CD8-positive, alpha-beta memory T cell (primary cell): ENCODE measurements around the gene MAG. TPM values are rescaled to one million over a fixed set of nuclear protein-coding genes. Genes with fewer than 3 reads are reported as not detected.
A peak's percentile ranks its signal among the peaks of the same experiment; 100 is the strongest.

Experiments used
- CTCF ChIA-PET: fragments of 350-600 bp; sonication (Branson Sonifier 250); formaldehyde crosslinking; loops from one replicate; lab custom pipeline; 2021; ENCODE audit warnings: antibody characterized with exemption; lab: Charles Lee
- POLR2A ChIA-PET: fragments of 350-600 bp; sonication (Branson Sonifier 250); formaldehyde crosslinking; loops from one replicate; lab custom pipeline; 2021; ENCODE audit warnings: antibody characterized with exemption; lab: Charles Lee
- DNase-seq, 5 donors: peaks; one replicate each; pipeline versions ENCODE4 v3.0.0 to v3.0.0-alpha.2; 2020 to 2022; ENCODE audit warnings: mixed read lengths in 1 of 5
- H3K27ac ChIP-seq: one replicate; pipeline ENCODE4 v1.7.0; 2013; ENCODE audit warnings: low read depth, mild to moderate bottlenecking, low read length, moderate library complexity
- H3K27me3 ChIP-seq: 2 replicates; pipeline ENCODE4 v1.7.0; 2013; ENCODE audit warnings: low read length, mild to moderate bottlenecking; ENCODE audit not compliant: insufficient read depth, poor library complexity, severe bottlenecking
- H3K36me3 ChIP-seq: 2 replicates; pipeline ENCODE4 v1.7.0; 2013; ENCODE audit warnings: mild to moderate bottlenecking, low read length, moderate library complexity; ENCODE audit not compliant: insufficient read depth
- H3K4me1 ChIP-seq: 2 replicates; pipeline ENCODE4 v1.7.0; 2013; ENCODE audit warnings: mild to moderate bottlenecking, low read length, moderate library complexity; ENCODE audit not compliant: insufficient read depth
- H3K4me3 ChIP-seq: 2 replicates; pipeline ENCODE4 v1.7.0; 2013; ENCODE audit warnings: mild to moderate bottlenecking, low read length
- H3K9me3 ChIP-seq: 2 replicates; pipeline ENCODE4 v1.7.0; 2013; ENCODE audit warnings: mild to moderate bottlenecking, low read length
- H3K27ac Mint-ChIP-seq, 8 donors: one replicate each; pipeline ENCODE4 v1.8.0; 2020 to 2021; ENCODE audit warnings: mixed read lengths in 8 of 8, mild to moderate bottlenecking in 6 of 8, inconsistent platforms in 3 of 8, moderate library complexity in 3 of 8
- H3K27me3 Mint-ChIP-seq, 2 donors: one replicate each; pipeline ENCODE4 v1.8.0; 2020 to 2021; ENCODE audit warnings: mixed read lengths in 2 of 2, mild to moderate bottlenecking in 1 of 2, moderate library complexity in 1 of 2
- H3K36me3 Mint-ChIP-seq, 3 donors: one replicate each; pipeline ENCODE4 v1.8.0; 2020 to 2021; ENCODE audit warnings: mixed read lengths in 3 of 3, inconsistent platforms in 1 of 3, mild to moderate bottlenecking in 1 of 3
- H3K4me1 Mint-ChIP-seq, 3 donors: one replicate each; pipeline ENCODE4 v1.8.0; 2020 to 2021; ENCODE audit warnings: mixed read lengths in 3 of 3, inconsistent platforms in 1 of 3, mild to moderate bottlenecking in 1 of 3
- H3K4me3 Mint-ChIP-seq, 7 donors: one replicate each; pipeline ENCODE4 v1.8.0; 2020 to 2021; ENCODE audit warnings: mixed read lengths in 7 of 7, mild to moderate bottlenecking in 6 of 7, moderate library complexity in 4 of 7, inconsistent platforms in 2 of 7
- H3K9me3 Mint-ChIP-seq, 5 donors: one replicate each; pipeline ENCODE4 v1.8.0; 2020 to 2022; ENCODE audit warnings: mixed read lengths in 5 of 5, mild to moderate bottlenecking in 3 of 5, moderate library complexity in 2 of 5, inconsistent platforms in 1 of 5
- polyA plus RNA-seq: library from polyadenylated mRNA; unstranded; fragments of 300-500 nt; fragmentation: Illumina TruSeq; gene quantifications from one replicate; pipeline ENCODE4 v1.2.3, GENCODE V29; 2021
- total RNA-seq, 2 experiments: library from RNA; stranded (reverse); gene quantifications; one replicate each; pipeline ENCODE4 v1.2.3, GENCODE V29; 2021

The MAG gene
- total and polyA plus RNA-seq, 3 experiments from 2014 or later = 0.36 TPM; not detected in 2

DNA sequence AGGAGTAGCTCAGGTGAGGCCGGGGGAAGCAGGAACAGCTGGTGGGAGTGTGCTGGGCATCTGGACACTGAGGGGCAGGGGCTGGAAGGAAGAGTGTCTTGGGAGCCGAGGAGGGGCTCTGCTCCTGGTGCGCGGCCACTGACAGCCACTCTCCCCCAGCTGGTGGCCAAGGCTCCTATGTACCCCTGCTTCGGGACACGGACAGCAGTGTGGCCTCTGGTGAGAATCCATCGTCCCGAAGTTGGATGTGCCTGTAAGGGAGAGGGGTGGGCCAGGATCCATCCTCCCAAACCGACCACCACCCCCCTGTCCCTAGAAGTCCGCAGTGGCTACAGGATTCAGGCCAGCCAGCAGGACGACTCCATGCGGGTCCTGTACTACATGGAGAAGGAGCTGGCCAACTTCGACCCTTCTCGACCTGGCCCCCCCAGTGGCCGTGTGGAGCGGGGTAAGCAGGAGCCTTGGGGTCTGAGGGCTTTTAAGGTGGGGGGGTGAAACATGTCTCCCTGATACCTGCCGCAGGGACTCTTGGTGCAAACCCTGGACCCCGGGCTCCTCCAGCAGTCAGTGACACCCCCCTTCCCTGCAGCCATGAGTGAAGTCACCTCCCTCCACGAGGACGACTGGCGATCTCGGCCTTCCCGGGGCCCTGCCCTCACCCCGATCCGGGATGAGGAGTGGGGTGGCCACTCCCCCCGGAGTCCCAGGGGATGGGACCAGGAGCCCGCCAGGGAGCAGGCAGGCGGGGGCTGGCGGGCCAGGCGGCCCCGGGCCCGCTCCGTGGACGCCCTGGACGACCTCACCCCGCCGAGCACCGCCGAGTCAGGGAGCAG, 25.2 kb upstream of the MAG start:
- H3K4me3 Mint-ChIP-seq = peak overlapping the region; percentile 91 to 96 (median 94)
- peak overlapping the region; percentile 84 for H3K27ac ChIP-seq
- H3K9me3 Mint-ChIP-seq = no peaks in the 10 kb centered on the region
- peaks cover 6 to 52% (median 7%) of the 10 kb centered on the region in 3 donors for H3K36me3 Mint-ChIP-seq
- DNase-seq = peak in 1 of 5 donors; percentile 53
- H3K9me3 ChIP-seq = no peaks in the 10 kb centered on the region
- H3K4me1 ChIP-seq = peaks cover 23% of the 10 kb centered on the region
- H3K4me1 Mint-ChIP-seq = peaks cover 27 to 43% (median 31%) of the 10 kb centered on the region in 3 donors
- H3K27me3 Mint-ChIP-seq = peaks cover 0 to 3% of the 10 kb centered on the region in 2 donors
- H3K4me3 ChIP-seq = peak overlapping the region; percentile 80
- H3K36me3 ChIP-seq = peaks cover 18% of the 10 kb centered on the region
- no peaks in the 10 kb centered on the region for H3K27me3 ChIP-seq
- POLR2A ChIA-PET = interaction anchor here (3.1 kb wide), 1 partner anchor 56 kb away, joined by 22 read pairs; no protein-coding TSS in a partner anchor
- CTCF ChIA-PET = interaction anchor here (0.9 to 1.3 kb wide), 2 partner anchors 11 to 16 kb away, joined by 3 to 4 read pairs; no protein-coding TSS in a partner anchor
- peak overlapping the region; percentile 81 to 98 (median 95) for H3K27ac Mint-ChIP-seq

GRCh38 chr19:35267353-35267817, 24.6 kb upstream of the MAG start:
- peak overlapping the region; percentile 80 for H3K4me3 ChIP-seq
- Mint-ChIP-seq H3K27ac (peak overlapping the region; percentile 90 to 98 (median 96)), H3K9me3 (no peaks in the 10 kb centered on the region), H3K4me3 (peak overlapping the region; percentile 91 to 96 (median 94)), H3K4me1 (peaks cover 33 to 49% (median 37%) of the 10 kb centered on the region in 3 donors), H3K27me3 (peaks cover 0 to 3% of the 10 kb centered on the region in 2 donors), H3K36me3 (peaks cover 6 to 58% (median 10%) of the 10 kb centered on the region in 3 donors)
- DNase-seq = peak in 3 of 5 donors; percentile 20 to 65 (median 29)
- H3K9me3 ChIP-seq = no peaks in the 10 kb centered on the region
- peaks cover 23% of the 10 kb centered on the region for H3K36me3 ChIP-seq
- peaks cover 23% of the 10 kb centered on the region for H3K4me1 ChIP-seq
- no peaks in the 10 kb centered on the region for H3K27me3 ChIP-seq
- peak overlapping the region; percentile 84 for H3K27ac ChIP-seq
- ChIA-PET CTCF (no interaction called here), POLR2A (interaction anchor here (0.9 to 3.1 kb wide), 7 partner anchors 17 to 377 kb away, joined by 3 to 22 read pairs (median 4); no protein-coding TSS in a partner anchor)

DNA sequence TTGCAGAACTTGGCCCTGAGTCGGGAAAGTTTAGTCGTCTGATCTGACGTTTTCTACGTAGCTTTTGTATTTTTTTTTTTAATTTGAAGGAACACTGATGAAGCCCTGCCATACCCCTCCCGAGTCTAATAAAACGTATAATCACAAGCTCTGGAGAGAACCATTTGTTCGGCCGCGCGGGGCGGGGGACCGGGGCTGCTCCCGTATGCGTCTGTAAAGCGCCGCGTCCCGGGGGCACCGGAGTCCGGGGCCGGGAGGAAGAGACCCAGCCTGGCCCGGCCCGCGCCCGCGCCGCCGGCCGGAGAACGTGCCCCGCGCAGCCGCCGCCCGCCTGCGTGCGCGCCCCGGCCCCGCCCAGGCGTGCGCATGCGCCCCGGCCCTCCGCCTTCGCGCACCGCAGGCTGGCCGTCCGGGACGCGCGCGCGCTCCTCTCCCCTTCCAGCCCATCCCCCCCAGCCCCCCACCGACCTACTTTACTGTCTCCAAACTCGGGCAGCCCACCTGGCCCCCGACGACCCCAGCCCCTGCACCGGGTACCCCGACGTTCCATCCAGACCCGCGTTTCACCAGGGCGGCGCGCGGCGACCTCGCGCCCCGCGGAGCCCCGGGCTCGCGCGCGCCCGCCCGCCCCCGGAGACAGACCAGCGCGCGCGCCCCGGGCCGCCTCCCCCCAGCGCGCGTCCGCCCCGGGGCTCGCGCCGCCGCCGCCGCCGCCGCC, 24.0 kb upstream of the MAG start:
- POLR2A ChIA-PET = interaction anchor here (0.6 to 3.1 kb wide), 10 partner anchors 17 to 376 kb away, joined by 3 to 22 read pairs (median 4); partner anchors contain the start of gene FXYD5
- no peaks in the 10 kb centered on the region for H3K27me3 ChIP-seq
- peaks cover 23% of the 10 kb centered on the region for H3K4me1 ChIP-seq
- Mint-ChIP-seq H3K27ac (peak overlapping the region; percentile 90 to 98 (median 96)), H3K36me3 (peaks cover 6 to 60% (median 11%) of the 10 kb centered on the region in 3 donors), H3K27me3 (peaks cover 0 to 3% of the 10 kb centered on the region in 2 donors), H3K9me3 (no peaks in the 10 kb centered on the region), H3K4me1 (peaks cover 33 to 51% (median 38%) of the 10 kb centered on the region in 3 donors), H3K4me3 (peak overlapping the region; percentile 91 to 96 (median 94))
- peak; percentile 67 to 83 (median 82) for DNase-seq
- H3K36me3 ChIP-seq = peaks cover 23% of the 10 kb centered on the region
- CTCF ChIA-PET = no interaction called here
- no peaks in the 10 kb centered on the region for H3K9me3 ChIP-seq
- H3K27ac ChIP-seq = peak overlapping the region; percentile 84
- peak overlapping the region; percentile 80 for H3K4me3 ChIP-seq

GRCh38 chr19:35268536-35269437, 23.2 kb upstream of the MAG start, which contains the start of gene USF2:
Gene USF2, plus strand, starts transcription at chr19:35268962. Its CDS starts 140 bp downstream, at chr19:35269102.
- peak within 1 kb of the TSS; percentile 80 for H3K4me3 ChIP-seq
- no peaks in the 10 kb centered on the region for H3K9me3 Mint-ChIP-seq
- CTCF ChIA-PET = interaction anchor here (0.6 to 1.5 kb wide), 4 partner anchors 9 to 127 kb away, joined by 3 to 7 read pairs (median 4); no protein-coding TSS in a partner anchor
- H3K4me1 Mint-ChIP-seq = peaks cover 37 to 57% (median 38%) of the 10 kb centered on the region in 3 donors
- H3K4me1 ChIP-seq = peaks cover 23% of the 10 kb centered on the region
- DNase-seq = peak; percentile 52 to 78 (median 63)
- H3K36me3 Mint-ChIP-seq = peaks cover 6 to 66% (median 14%) of the 10 kb centered on the region in 3 donors
- peak within 1 kb of the TSS; percentile 90 to 98 (median 96) for H3K27ac Mint-ChIP-seq
- no peaks in the 10 kb centered on the region for H3K9me3 ChIP-seq
- H3K27me3 ChIP-seq = no peaks in the 10 kb centered on the region
- POLR2A ChIA-PET = interaction anchor here (0.6 to 3.1 kb wide), 10 partner anchors 18 to 375 kb away, joined by 3 to 22 read pairs (median 4); partner anchors contain the start of genes FXYD5 and FXYD7
- peak within 1 kb of the TSS; percentile 84 for H3K27ac ChIP-seq
- H3K4me3 Mint-ChIP-seq = peak within 1 kb of the TSS; percentile 91 to 96 (median 94)
- H3K27me3 Mint-ChIP-seq = peaks cover 0 to 3% of the 10 kb centered on the region in 2 donors
- H3K36me3 ChIP-seq = peaks cover 23% of the 10 kb centered on the region

DNA sequence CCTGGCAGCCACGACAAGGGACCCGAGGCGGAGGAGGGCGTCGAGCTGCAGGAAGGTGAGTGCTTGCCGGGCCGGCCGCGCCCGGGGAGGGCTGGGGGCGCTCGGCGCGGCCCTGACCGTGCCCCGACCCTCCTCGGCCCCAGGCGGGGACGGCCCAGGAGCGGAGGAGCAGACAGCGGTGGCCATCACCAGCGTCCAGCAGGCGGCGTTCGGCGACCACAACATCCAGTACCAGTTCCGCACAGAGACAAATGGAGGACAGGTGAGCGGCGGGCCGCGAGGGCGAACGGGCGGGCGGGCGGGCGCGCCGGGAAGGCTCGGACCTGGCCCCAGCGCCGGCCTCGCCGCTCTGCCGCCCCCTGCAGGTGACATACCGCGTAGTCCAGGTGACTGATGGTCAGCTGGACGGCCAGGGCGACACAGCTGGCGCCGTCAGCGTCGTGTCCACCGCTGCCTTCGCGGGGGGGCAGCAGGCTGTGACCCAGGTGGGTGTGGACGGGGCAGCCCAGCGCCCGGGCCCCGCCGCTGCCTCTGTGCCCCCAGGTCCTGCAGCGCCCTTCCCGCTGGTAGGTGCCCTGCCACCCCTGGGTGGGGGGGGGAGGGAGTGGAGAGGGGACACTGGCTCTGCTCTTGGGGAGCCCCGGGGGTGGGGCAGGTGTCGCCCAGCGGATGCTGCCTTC, 22.4 kb upstream of the MAG start:
- Histone ChIP-seq H3K9me3 (no peaks in the 10 kb centered on the region), H3K27ac (peak overlapping the region; percentile 38), H3K4me3 (peak overlapping the region; percentile 45), H3K36me3 (peaks cover 23% of the 10 kb centered on the region), H3K4me1 (peaks cover 23% of the 10 kb centered on the region), H3K27me3 (no peaks in the 10 kb centered on the region)
- ChIA-PET CTCF (interaction anchor here (0.6 to 1.5 kb wide), 4 partner anchors 8 to 128 kb away, joined by 3 to 7 read pairs (median 4); no protein-coding TSS in a partner anchor), POLR2A (interaction anchor here (0.6 to 3.1 kb wide), 3 partner anchors 26 to 127 kb away, joined by 3 to 22 read pairs (median 4); partner anchors contain the start of gene FXYD7)
- H3K9me3 Mint-ChIP-seq = no peaks in the 10 kb centered on the region
- DNase-seq = peak; percentile 57 to 82 (median 67)
- H3K4me3 Mint-ChIP-seq = peak overlapping the region; percentile 73 to 91 (median 80)
- H3K4me1 Mint-ChIP-seq = peaks cover 35 to 60% (median 44%) of the 10 kb centered on the region in 3 donors
- H3K27ac Mint-ChIP-seq = peak overlapping the region; percentile 24 to 86 (median 76)
- peaks cover 6 to 69% (median 19%) of the 10 kb centered on the region in 3 donors for H3K36me3 Mint-ChIP-seq
- H3K27me3 Mint-ChIP-seq = peaks cover 0 to 3% of the 10 kb centered on the region in 2 donors

DNA sequence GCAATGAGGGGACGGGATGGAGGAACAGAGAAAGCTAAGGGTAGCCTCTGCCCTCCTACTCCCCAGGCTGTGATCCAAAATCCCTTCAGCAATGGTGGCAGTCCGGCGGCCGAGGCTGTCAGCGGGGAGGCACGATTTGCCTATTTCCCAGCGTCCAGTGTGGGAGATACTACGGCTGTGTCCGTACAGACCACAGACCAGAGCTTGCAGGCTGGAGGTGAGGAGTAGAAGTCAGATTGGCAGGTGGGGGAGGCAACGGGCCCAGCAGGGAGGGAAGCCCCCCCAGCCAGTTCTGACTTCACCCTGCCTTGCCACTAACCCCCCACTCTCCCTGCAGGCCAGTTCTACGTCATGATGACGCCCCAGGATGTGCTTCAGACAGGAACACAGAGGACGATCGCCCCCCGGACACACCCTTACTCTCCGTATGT, 21.6 kb upstream of the MAG start:
- peak overlapping the region; percentile 39 to 89 (median 80) for H3K27ac Mint-ChIP-seq
- no peaks in the 10 kb centered on the region for H3K9me3 ChIP-seq
- H3K4me1 Mint-ChIP-seq = peaks cover 31 to 55% (median 38%) of the 10 kb centered on the region in 3 donors
- peaks cover 24% of the 10 kb centered on the region for H3K36me3 ChIP-seq
- peaks cover 23% of the 10 kb centered on the region for H3K4me1 ChIP-seq
- no peaks in the 10 kb centered on the region for H3K9me3 Mint-ChIP-seq
- H3K4me3 ChIP-seq = no peak overlapping the region
- CTCF ChIA-PET = interaction anchor here (1.4 kb wide), 1 partner anchor 128 kb away, joined by 3 read pairs; no protein-coding TSS in a partner anchor
- H3K27me3 ChIP-seq = no peaks in the 10 kb centered on the region
- H3K36me3 Mint-ChIP-seq = peaks cover 6 to 70% (median 20%) of the 10 kb centered on the region in 3 donors
- POLR2A ChIA-PET = no interaction called here
- DNase-seq = no peak
- peak overlapping the region; percentile 58 to 89 (median 80) for H3K4me3 Mint-ChIP-seq
- H3K27me3 Mint-ChIP-seq = peaks cover 0 to 3% of the 10 kb centered on the region in 2 donors
- no peak overlapping the region for H3K27ac ChIP-seq
